Neural cell (in vitro differentiated cells): Measurements from ENCODE around the gene RHOBTB3. TPM values are rescaled to one million over a fixed set of nuclear protein-coding genes. Genes with fewer than 3 reads are reported as not detected.

ENCODE experiments used
- H2AFZ ChIP-seq: fragments of 200-600, 300-800 bp; sonication (generic), shearing (Covaris generic); 2 replicates; pipeline ENCODE4 v1.6.0; 2014; ENCODE audit warnings: low read depth, mild to moderate bottlenecking, antibody characterized with exemption, low read length, moderate library complexity
- H3F3A ChIP-seq: fragments of 200-600 bp; shearing (Covaris generic); 2 replicates; pipeline ENCODE4 v1.6.1; 2016; ENCODE audit warnings: mild to moderate bottlenecking, moderate library complexity, mixed read lengths, antibody characterized with exemption, low read length; ENCODE audit not compliant: insufficient read depth, poor library complexity, severe bottlenecking
- H3K27ac ChIP-seq: fragments of 200-600, 300-800 bp; sonication (generic), shearing (Covaris generic); 2 replicates; pipeline ENCODE4 v1.5.1; 2014; ENCODE audit warnings: mild to moderate bottlenecking, low read length, moderate library complexity
- H3K27me3 ChIP-seq: fragments of 300-800, 200-600 bp; sonication (generic), shearing (Covaris generic); 2 replicates; pipeline ENCODE4 v1.6.0; 2014; ENCODE audit warnings: mild to moderate bottlenecking, low read depth, low read length, moderate library complexity; ENCODE audit not compliant: insufficient read depth
- H3K36me3 ChIP-seq: fragments of 300-800, 200-600 bp; sonication (generic), shearing (Covaris generic); 2 replicates; pipeline ENCODE4 v1.5.1; 2014; ENCODE audit warnings: mild to moderate bottlenecking, antibody characterized with exemption, low read length, moderate library complexity; ENCODE audit not compliant: insufficient read depth
- H3K4me2 ChIP-seq: fragments of 300-800, 200-600 bp; sonication (generic), shearing (Covaris generic); 2 replicates; pipeline ENCODE4 v1.6.0; 2014; ENCODE audit warnings: mild to moderate bottlenecking, low read length
- H3K4me3 ChIP-seq: fragments of 300-800, 200-600 bp; sonication (generic), shearing (Covaris generic); 2 replicates; pipeline ENCODE4 v1.5.1; 2014; ENCODE audit warnings: mild to moderate bottlenecking, low read length, moderate library complexity
- H3K79me2 ChIP-seq: fragments of 200-600 bp; shearing (Covaris generic); replicated peaks from 2 replicates; pipeline ENCODE4 v1.6.0; 2014; ENCODE audit warnings: mild to moderate bottlenecking, low read length, moderate library complexity; ENCODE audit not compliant: insufficient read depth
- H3K9ac ChIP-seq: fragments of 300-800, 200-600 bp; sonication (generic), shearing (Covaris generic); 2 replicates; pipeline ENCODE4 v1.6.1; 2016; ENCODE audit warnings: mild to moderate bottlenecking, low read length, mixed read lengths
- H3K9me2 ChIP-seq: fragments of 200-600 bp; shearing (Covaris generic); 2 replicates; pipeline ENCODE4 v1.6.1; 2016; ENCODE audit warnings: mild to moderate bottlenecking, low read length, mixed read lengths; ENCODE audit not compliant: insufficient read depth
- H3K9me3 ChIP-seq: fragments of 200-600, 300-800 bp; sonication (generic), shearing (Covaris generic); 2 replicates; pipeline ENCODE4 v1.6.1; 2016; ENCODE audit warnings: mild to moderate bottlenecking, mixed run types, low read length, moderate library complexity, mixed read lengths
- H4K20me1 ChIP-seq: fragments of 200-600 bp; shearing (Covaris generic); 2 replicates; pipeline ENCODE4 v1.6.1; 2016; ENCODE audit warnings: mild to moderate bottlenecking, mixed run types; ENCODE audit not compliant: insufficient read depth
- EP300 ChIP-seq: fragments of 450-650 bp; conservative IDR thresholded peaks from 2 replicates; pipeline ENCODE4 v1.6.1; 2014; ENCODE audit warnings: antibody characterized with exemption, mild to moderate bottlenecking, moderate library complexity; ENCODE audit not compliant: poor library complexity, severe bottlenecking
- EZH2 ChIP-seq: fragments of 200-600, 300-800 bp; shearing (Covaris generic), sonication (generic); IDR thresholded peaks from 2 replicates; pipeline ENCODE4 v1.6.1; 2014; ENCODE audit warnings: antibody characterized with exemption, low read length, borderline replicate concordance, mild to moderate bottlenecking; ENCODE audit not compliant: insufficient read depth, poor library complexity, severe bottlenecking
- MXI1 ChIP-seq: fragments of 450-650 bp; conservative IDR thresholded peaks from 2 replicates; pipeline ENCODE4 v1.6.1; 2014; ENCODE audit warnings: antibody characterized with exemption, mild to moderate bottlenecking; ENCODE audit not compliant: poor library complexity, severe bottlenecking
- POLR2AphosphoS5 ChIP-seq: IDR thresholded peaks from 2 replicates; pipeline ENCODE4 v1.6.1; 2012
- RAD21 ChIP-seq: fragments of 450-650 bp; conservative IDR thresholded peaks from 2 replicates; pipeline ENCODE4 v1.6.1; 2014; ENCODE audit warnings: antibody characterized with exemption, mild to moderate bottlenecking, moderate library complexity
- SMC3 ChIP-seq: fragments of 450-650 bp; conservative IDR thresholded peaks from 2 replicates; pipeline ENCODE4 v1.6.1; 2014; ENCODE audit warnings: antibody characterized with exemption, mild to moderate bottlenecking, moderate library complexity; ENCODE audit not compliant: poor library complexity
- TAF1 ChIP-seq: IDR thresholded peaks from 2 replicates; pipeline ENCODE4 v1.6.1; 2012; ENCODE audit warnings: low read depth
- polyA plus RNA-seq: library from polyadenylated mRNA; depleted of rRNA; stranded (reverse); fragments of >200 nt; gene quantifications from 2 replicates; pipeline ENCODE4 v1.2.3, GENCODE V29; 2014
- TF ChIP-seq, protein P1 (sequence below): IDR thresholded peaks from 2 replicates; pipeline ENCODE4 v1.6.1; 2012; ENCODE audit warnings: borderline replicate concordance
- TF ChIP-seq, protein P2 (sequence below): fragments of 450-650 bp; IDR thresholded peaks from 2 replicates; pipeline ENCODE4 v1.5.1; 2014; ENCODE audit warnings: antibody characterized with exemption, mild to moderate bottlenecking, moderate library complexity; ENCODE audit not compliant: poor library complexity, severe bottlenecking

RHOBTB3 gene
- polyA plus RNA-seq, 1 donor from 2014 or later, result 99.4 TPM

DNA sequence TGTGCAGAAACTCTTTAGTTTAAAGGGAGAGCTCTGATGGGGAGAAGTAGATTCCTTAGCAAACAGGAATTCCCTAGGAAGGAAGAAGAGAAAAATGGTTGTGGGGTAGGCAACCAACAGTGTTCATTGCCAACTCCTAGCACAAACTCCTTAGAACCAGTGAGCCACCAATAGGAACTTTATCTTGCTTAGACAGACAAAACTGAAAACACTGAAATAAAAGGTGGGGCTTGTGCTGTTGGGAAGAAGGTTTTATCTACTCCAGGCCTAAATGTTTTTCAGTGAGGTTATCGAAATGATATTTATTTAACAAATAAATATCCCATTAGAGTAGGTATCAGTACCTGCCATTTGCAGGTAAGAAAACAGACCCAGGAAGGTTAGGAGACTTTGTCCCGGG is 99.1 kb downstream of the RHOBTB3 start:
- no peaks in the 10 kb centered on the region for H4K20me1 ChIP-seq
- H2AFZ ChIP-seq, result no peak overlapping the region
- no peak overlapping the region for H3K27ac ChIP-seq
- no peak overlapping the region for H3K4me3 ChIP-seq
- no peak overlapping the region for H3K9ac ChIP-seq
- no peaks in the 10 kb centered on the region for H3K9me3 ChIP-seq
- H3K4me2 ChIP-seq, result no peak overlapping the region
- H3K36me3 ChIP-seq, result no peaks in the 10 kb centered on the region
- H3K79me2 ChIP-seq, result no peaks in the 10 kb centered on the region
- peaks cover 5% of the 10 kb centered on the region for H3K27me3 ChIP-seq
- H3F3A ChIP-seq, result no peaks in the 10 kb centered on the region
- TF ChIP-seq RAD21 (no peak), TAF1 (no peak), EP300 (no peak), MXI1 (no peak), EZH2 (no peak)
- H3K9me2 ChIP-seq, result no peaks in the 10 kb centered on the region

DNA sequence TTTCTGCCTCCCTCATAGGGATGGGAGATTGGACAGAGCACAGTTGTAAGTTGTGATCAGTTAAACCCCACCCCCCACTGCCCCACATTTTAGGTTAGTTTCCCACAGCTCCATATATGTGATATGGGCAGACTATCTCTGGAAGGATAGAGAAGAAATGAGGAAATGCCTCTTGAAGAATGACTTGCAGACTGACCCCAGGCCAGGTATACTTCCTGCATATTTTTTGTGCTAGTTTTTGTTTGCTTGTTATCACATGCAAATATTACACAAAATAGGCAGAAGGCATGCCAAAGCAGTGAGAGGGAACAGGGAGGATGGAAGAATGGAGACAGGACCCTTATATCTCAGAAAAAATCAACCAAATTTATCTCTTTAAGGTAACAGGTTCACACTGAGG is 101.5 kb downstream of the RHOBTB3 start:
- no peaks in the 10 kb centered on the region for H3F3A ChIP-seq
- TF ChIP-seq POLR2AphosphoS5 (no peak), EZH2 (no peak), EP300 (no peak), TAF1 (no peak), MXI1 (no peak), RAD21 (no peak), SMC3 (no peak)
- TF ChIP-seq, protein P1, sequence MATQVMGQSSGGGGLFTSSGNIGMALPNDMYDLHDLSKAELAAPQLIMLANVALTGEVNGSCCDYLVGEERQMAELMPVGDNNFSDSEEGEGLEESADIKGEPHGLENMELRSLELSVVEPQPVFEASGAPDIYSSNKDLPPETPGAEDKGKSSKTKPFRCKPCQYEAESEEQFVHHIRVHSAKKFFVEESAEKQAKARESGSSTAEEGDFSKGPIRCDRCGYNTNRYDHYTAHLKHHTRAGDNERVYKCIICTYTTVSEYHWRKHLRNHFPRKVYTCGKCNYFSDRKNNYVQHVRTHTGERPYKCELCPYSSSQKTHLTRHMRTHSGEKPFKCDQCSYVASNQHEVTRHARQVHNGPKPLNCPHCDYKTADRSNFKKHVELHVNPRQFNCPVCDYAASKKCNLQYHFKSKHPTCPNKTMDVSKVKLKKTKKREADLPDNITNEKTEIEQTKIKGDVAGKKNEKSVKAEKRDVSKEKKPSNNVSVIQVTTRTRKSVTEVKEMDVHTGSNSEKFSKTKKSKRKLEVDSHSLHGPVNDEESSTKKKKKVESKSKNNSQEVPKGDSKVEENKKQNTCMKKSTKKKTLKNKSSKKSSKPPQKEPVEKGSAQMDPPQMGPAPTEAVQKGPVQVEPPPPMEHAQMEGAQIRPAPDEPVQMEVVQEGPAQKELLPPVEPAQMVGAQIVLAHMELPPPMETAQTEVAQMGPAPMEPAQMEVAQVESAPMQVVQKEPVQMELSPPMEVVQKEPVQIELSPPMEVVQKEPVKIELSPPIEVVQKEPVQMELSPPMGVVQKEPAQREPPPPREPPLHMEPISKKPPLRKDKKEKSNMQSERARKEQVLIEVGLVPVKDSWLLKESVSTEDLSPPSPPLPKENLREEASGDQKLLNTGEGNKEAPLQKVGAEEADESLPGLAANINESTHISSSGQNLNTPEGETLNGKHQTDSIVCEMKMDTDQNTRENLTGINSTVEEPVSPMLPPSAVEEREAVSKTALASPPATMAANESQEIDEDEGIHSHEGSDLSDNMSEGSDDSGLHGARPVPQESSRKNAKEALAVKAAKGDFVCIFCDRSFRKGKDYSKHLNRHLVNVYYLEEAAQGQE, result no peak
- TF ChIP-seq, protein P2, sequence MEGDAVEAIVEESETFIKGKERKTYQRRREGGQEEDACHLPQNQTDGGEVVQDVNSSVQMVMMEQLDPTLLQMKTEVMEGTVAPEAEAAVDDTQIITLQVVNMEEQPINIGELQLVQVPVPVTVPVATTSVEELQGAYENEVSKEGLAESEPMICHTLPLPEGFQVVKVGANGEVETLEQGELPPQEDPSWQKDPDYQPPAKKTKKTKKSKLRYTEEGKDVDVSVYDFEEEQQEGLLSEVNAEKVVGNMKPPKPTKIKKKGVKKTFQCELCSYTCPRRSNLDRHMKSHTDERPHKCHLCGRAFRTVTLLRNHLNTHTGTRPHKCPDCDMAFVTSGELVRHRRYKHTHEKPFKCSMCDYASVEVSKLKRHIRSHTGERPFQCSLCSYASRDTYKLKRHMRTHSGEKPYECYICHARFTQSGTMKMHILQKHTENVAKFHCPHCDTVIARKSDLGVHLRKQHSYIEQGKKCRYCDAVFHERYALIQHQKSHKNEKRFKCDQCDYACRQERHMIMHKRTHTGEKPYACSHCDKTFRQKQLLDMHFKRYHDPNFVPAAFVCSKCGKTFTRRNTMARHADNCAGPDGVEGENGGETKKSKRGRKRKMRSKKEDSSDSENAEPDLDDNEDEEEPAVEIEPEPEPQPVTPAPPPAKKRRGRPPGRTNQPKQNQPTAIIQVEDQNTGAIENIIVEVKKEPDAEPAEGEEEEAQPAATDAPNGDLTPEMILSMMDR, result no peak
- no peak overlapping the region for H3K27ac ChIP-seq
- H3K27me3 ChIP-seq, result peaks cover 12% of the 10 kb centered on the region
- H3K9me2 ChIP-seq, result no peaks in the 10 kb centered on the region
- H4K20me1 ChIP-seq, result no peaks in the 10 kb centered on the region
- H3K79me2 ChIP-seq, result no peaks in the 10 kb centered on the region
- no peak overlapping the region for H3K4me3 ChIP-seq
- H3K4me2 ChIP-seq, result no peak overlapping the region
- no peaks in the 10 kb centered on the region for H3K9me3 ChIP-seq
- no peak overlapping the region for H3K9ac ChIP-seq
- no peak overlapping the region for H2AFZ ChIP-seq
- H3K36me3 ChIP-seq, result no peaks in the 10 kb centered on the region
